Mucosa of descending colon (tissue), 3 donors: ENCODE data around the gene POLR3K. TPM values are rescaled to one million over a fixed set of nuclear protein-coding genes. Genes with fewer than 3 reads are reported as not detected.

ENCODE experiments used
- ATAC-seq: fragments of 200-7000 bp; cut with Tn5 transposase; one replicate; pipeline ENCODE4 v1.9.1; 2020; ENCODE audit warnings: mild to moderate bottlenecking, moderate library complexity
- DNase-seq, 3 donors: peaks; one replicate each; pipeline ENCODE4 v3.0.0-alpha.2; 2020
- H3K36me3 ChIP-seq: fragments of 200-600 bp; one replicate; pipeline ENCODE4 v1.8.0; 2021; ENCODE audit warnings: low read depth, mild to moderate bottlenecking
- H3K4me1 ChIP-seq: fragments of 200-600 bp; one replicate; pipeline ENCODE4 v1.8.0; 2021; ENCODE audit warnings: low read depth, mild to moderate bottlenecking
- H3K4me3 ChIP-seq: fragments of 200-600 bp; one replicate; pipeline ENCODE4 v1.8.0; 2021; ENCODE audit warnings: mild to moderate bottlenecking
- H3K9me3 ChIP-seq: fragments of 200-600 bp; one replicate; pipeline ENCODE4 v1.8.0; 2021; ENCODE audit warnings: mild to moderate bottlenecking
- intact Hi-C, 2 donors: fragments of 100-400 bp; cut with DNase I in 1 of 2; cut with micrococcal nuclease in 1 of 2; formaldehyde crosslinking; loops; one replicate each; pipeline versions ENCODE4 v1.11.0 to v1.11.1; 2022; cut with DNase I, micrococcal nuclease
- total RNA-seq, 3 donors: library from RNA; stranded (reverse); fragmentation: NEBNext Ultra II Directional in 2 of 3; extraction: Animal tissue kit (Norgen Biotek cat#: 25700) in 2 of 3; gene quantifications; one replicate each; pipeline versions ENCODE4 v1.2.1 to v1.2.4, GENCODE V29; 2021 to 2023
- TF ChIP-seq, protein P1 (sequence below): fragments of 200-600 bp; IDR thresholded peaks from one replicate; pipeline ENCODE4 v1.8.0; 2022; ENCODE audit warnings: antibody characterized with exemption, mild to moderate bottlenecking
- donor health status: DM: no; HTN: no; CAD: no; lungs with moderate emphysema.
- donor health status: DM: no; HTN: no; CAD: no.
- donor health status: DM: no; HTN: yes; CAD: no.

Gene POLR3K
- total RNA-seq, 3 donors from 2014 or later, result 10.0 to 13.0 (median 12.6) TPM

DNA sequence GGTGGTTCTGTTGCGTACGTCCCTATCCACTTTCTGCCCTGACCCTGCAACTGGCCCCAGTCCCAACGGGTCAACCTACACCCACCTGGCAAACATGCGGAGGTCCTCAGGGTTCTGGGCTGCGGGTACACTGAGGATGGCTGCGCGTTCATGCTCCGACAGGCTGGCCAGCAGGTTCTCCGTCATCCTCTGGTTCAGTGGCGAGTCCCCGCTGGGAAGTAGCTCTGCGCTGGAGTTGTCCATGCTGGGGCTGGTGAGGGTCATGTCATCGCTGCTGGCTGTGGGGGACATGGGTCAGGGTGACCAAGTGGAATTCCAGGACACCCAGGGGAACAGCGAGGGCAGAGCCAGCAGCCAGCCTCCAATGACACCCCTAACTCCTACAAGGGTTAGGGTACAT is 35.2 kb upstream of the POLR3K start:
- Histone ChIP-seq H3K4me1 (peaks cover 11% of the 10 kb centered on the region), H3K9me3 (no peaks in the 10 kb centered on the region), H3K36me3 (no peaks in the 10 kb centered on the region), H3K4me3 (no peak overlapping the region)
- no peak for ATAC-seq
- TF ChIP-seq, protein P1, sequence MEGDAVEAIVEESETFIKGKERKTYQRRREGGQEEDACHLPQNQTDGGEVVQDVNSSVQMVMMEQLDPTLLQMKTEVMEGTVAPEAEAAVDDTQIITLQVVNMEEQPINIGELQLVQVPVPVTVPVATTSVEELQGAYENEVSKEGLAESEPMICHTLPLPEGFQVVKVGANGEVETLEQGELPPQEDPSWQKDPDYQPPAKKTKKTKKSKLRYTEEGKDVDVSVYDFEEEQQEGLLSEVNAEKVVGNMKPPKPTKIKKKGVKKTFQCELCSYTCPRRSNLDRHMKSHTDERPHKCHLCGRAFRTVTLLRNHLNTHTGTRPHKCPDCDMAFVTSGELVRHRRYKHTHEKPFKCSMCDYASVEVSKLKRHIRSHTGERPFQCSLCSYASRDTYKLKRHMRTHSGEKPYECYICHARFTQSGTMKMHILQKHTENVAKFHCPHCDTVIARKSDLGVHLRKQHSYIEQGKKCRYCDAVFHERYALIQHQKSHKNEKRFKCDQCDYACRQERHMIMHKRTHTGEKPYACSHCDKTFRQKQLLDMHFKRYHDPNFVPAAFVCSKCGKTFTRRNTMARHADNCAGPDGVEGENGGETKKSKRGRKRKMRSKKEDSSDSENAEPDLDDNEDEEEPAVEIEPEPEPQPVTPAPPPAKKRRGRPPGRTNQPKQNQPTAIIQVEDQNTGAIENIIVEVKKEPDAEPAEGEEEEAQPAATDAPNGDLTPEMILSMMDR, result no peak
- intact Hi-C loops, result no loop called here
- DNase-seq, result peak in 1 of 3 donors; percentile 25

DNA sequence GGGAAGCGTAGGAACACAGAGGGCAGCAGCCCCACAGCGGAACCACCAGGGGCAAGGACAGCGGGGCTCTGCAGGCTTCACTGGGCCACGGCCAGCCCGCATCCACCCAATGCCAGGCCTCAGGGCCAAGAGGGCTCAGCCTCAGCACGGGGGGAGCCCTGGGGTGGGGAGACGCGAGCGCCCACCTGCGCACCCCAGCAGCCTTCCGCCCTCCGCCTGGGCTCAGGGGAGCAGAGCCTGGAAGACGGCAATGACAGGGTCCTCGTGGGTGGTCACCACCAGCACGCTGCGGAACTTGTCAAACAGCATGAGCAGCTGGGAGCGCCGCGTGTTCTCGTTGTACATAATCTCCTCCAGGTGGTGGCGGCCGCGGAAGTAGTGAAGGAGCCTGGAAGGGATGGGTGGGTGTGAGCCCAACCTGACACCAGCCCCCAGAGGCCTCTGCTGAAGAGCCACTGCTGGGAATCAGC is 33.1 kb upstream of the POLR3K start:
- H3K4me3 ChIP-seq, result no peak overlapping the region
- DNase-seq (no peak), ATAC-seq (no peak)
- H3K9me3 ChIP-seq, result no peaks in the 10 kb centered on the region
- no peaks in the 10 kb centered on the region for H3K36me3 ChIP-seq
- intact Hi-C loops, result no loop called here
- TF ChIP-seq, protein P1, result no peak
- H3K4me1 ChIP-seq, result peaks cover 11% of the 10 kb centered on the region

DNA sequence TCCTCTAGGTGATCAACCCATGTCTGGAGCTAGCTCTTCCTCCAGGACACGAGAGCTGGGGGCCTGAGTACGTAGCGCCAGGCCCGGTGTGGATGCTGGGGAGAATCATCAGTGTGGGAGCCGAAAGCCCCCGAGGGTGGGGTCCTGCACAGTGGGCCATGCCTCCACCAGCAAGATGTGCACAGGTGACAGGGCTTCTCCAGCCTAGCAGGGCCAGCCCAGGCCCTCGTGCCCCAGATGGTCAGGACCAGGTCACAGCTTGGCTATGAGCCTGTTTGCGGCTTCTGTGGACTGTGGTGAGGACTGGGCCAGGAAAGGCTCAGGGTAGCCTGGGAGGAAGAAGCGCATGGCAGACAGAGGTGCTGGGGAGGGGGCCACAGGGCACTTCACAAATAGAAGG is 32.5 kb upstream of the POLR3K start:
- TF ChIP-seq, protein P1, result no peak

DNA sequence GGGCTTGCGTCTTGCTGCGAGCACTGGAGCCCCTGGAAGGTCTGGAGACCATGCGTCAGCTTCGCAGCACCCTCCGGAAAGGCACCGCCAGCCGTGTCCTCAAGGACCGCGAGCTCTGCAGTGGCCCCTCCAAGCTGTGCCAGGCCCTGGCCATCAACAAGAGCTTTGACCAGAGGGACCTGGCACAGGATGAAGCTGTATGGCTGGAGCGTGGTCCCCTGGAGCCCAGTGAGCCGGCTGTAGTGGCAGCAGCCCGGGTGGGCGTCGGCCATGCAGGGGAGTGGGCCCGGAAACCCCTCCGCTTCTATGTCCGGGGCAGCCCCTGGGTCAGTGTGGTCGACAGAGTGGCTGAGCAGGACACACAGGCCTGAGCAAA is 32.0 kb upstream of the POLR3K start:
- DNase-seq, result no peak
- no peaks in the 10 kb centered on the region for H3K9me3 ChIP-seq
- no peak overlapping the region for H3K4me3 ChIP-seq
- TF ChIP-seq, protein P1, result no peak
- intact Hi-C loops, result no loop called here
- H3K4me1 ChIP-seq, result peaks cover 11% of the 10 kb centered on the region
- ATAC-seq, result no peak
- no peaks in the 10 kb centered on the region for H3K36me3 ChIP-seq

More for the DNA sequence above, 32.5 kb upstream of the POLR3K start:
- no peak overlapping the region for H3K4me3 ChIP-seq
- DNase-seq (no peak), ATAC-seq (no peak)
- peaks cover 11% of the 10 kb centered on the region for H3K4me1 ChIP-seq
- H3K36me3 ChIP-seq, result no peaks in the 10 kb centered on the region
- no peaks in the 10 kb centered on the region for H3K9me3 ChIP-seq
- intact Hi-C loops, result no loop called here

DNA sequence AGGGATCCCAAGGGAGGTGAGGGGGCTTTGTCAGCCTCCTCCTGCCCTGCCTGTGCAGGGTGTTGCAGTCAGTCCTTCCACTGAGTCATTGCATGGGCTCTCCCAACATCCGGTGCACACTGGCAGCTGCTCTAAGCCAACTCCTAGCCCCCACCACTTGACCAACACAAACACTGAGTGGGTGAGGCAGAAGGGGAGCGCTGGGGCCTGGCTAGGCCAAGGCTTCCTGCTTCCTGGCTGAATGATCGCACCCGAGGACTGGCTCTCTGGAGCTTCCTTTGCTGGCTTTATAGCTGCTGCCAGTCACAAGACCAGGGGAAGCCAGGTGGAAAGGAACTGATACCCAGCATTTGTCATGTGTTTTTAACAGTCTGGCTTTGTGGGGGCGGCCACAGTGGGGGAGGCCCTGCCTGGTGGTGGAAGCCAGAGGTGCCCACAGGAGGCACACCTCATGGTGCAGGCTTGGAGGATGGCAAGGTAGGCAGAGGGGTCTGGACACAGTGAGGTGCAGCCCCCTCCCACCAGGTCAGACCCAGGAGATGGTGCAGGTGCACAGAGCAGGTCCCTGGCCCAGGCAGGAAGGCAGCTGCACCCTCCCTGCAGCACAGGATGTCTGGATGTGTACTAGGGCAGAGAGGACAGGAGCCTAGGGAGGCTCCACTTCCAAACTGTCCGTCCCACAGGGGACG is 31.5 kb upstream of the POLR3K start:
- Histone ChIP-seq H3K9me3 (no peaks in the 10 kb centered on the region), H3K36me3 (no peaks in the 10 kb centered on the region), H3K4me3 (no peak overlapping the region), H3K4me1 (peaks cover 11% of the 10 kb centered on the region)
- ATAC-seq (peak; percentile 71), DNase-seq (peak in 1 of 3 donors; percentile 75)
- intact Hi-C loops, result no loop called here
- TF ChIP-seq, protein P1, result no peak
